Measurements from ENCODE around the gene TACR3. TPM values are rescaled to one million over a fixed set of nuclear protein-coding genes. Genes with fewer than 3 reads are reported as not detected.
"Not testable (repeated sequence)": the region's sequence is repeated elsewhere in the genome, so short reads cannot be mapped to it uniquely, and the experiment has no call there.

The TACR3 gene
- total and polyA plus RNA-seq, 12 donors, result not detected

- Histone ChIP-seq H3K36me3 (no peaks in the 10 kb centered on the region), H3K9me3 (no peaks in the 10 kb centered on the region), H3K4me3 (peak overlapping the region in 3 of 10 donors; percentile 0 to 34 (median 29)), H3K27me3 (peaks cover 0 to 19% (median 13%) of the 10 kb centered on the region in 7 donors), H3K4me1 (peaks cover 0 to 7% (median 0%) of the 10 kb centered on the region in 9 donors), H3K27ac (no peak overlapping the region)
- DNase-seq (no peak), ATAC-seq (no peak)
- intact Hi-C loops (cut with DNase I), result no loop called here
- no peak for TF ChIP-seq CTCF (IDR thresholded peaks at IDR 0.05)
- 2 to 3% methylated on average over 39 of the region's 39 CpGs for WGBS, 2 donors
These were observed 518 bp downstream of the TACR3 start for GRCh38 chr4:103719105-103719829.

GRCh38 chr4:103692615-103693014, 27.2 kb downstream of the TACR3 start:
- DNase-seq, result no peak
- intact Hi-C loops (cut with DNase I), result no loop called here
- H3K4me3 ChIP-seq, result no peak overlapping the region
- peaks cover 0 to 10% (median 0%) of the 10 kb centered on the region in 11 donors for H3K9me3 ChIP-seq
- no peaks in the 10 kb centered on the region for H3K27me3 ChIP-seq
- no peaks in the 10 kb centered on the region for H3K4me1 ChIP-seq
- H3K27ac ChIP-seq, result no peak overlapping the region
- H3K36me3 ChIP-seq, result no peaks in the 10 kb centered on the region
- no peak for ATAC-seq
- no peak for TF ChIP-seq CTCF (IDR thresholded peaks at IDR 0.05)

- intact Hi-C loops (cut with DNase I), result no loop called here
- no peak for TF ChIP-seq CTCF (IDR thresholded peaks at IDR 0.05)
- peaks cover 0 to 34% (median 6%) of the 10 kb centered on the region in 11 donors for H3K9me3 ChIP-seq
- ATAC-seq (no peak), DNase-seq (no peak)
- no peak overlapping the region for H3K4me3 ChIP-seq
- H3K4me1 ChIP-seq, result no peaks in the 10 kb centered on the region
- no peaks in the 10 kb centered on the region for H3K36me3 ChIP-seq
- WGBS, 2 donors, result 79 to 80% methylated on average over 2 of the region's 2 CpGs
- H3K27me3 ChIP-seq, result no peaks in the 10 kb centered on the region
- no peak overlapping the region for H3K27ac ChIP-seq
These were observed 45.8 kb downstream of the TACR3 start for GRCh38 chr4:103673983-103674382.

DNA sequence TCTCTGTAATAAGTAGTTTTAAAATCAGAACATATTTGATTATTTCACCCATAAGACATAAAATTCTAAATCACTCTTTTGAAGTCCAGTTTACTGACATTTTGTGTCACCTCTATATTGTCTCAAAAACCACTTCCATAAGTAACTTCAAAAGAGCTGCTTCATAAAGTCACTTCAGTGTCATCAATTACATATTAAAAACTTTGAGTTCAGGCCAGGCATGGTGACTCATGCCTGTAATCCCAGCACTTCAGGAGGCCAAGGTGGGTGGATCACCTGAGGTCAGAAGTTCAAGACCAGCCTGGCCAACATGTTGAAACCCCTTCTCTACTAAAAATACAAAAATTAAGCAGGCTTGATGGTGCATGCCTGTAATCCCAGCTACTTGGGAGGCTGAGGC, 53.0 kb downstream of the TACR3 start:
- H3K27ac ChIP-seq; H3K27me3 ChIP-seq; H3K9me3 ChIP-seq; H3K4me1 ChIP-seq; ATAC-seq; H3K36me3 ChIP-seq; intact Hi-C loops (cut with DNase I); DNase-seq; H3K4me3 ChIP-seq: not testable (repeated sequence)

GRCh38 chr4:103664436-103665075, 55.2 kb downstream of the TACR3 start:
- no peak overlapping the region for H3K4me3 ChIP-seq
- H3K9me3 ChIP-seq, result peaks cover 0 to 9% (median 0%) of the 10 kb centered on the region in 11 donors
- no peak overlapping the region for H3K27ac ChIP-seq
- H3K36me3 ChIP-seq, result no peaks in the 10 kb centered on the region
- H3K27me3 ChIP-seq, result no peaks in the 10 kb centered on the region
- DNase-seq (no peak), ATAC-seq (no peak)
- 61 to 68% methylated on average over 2 of the region's 2 CpGs for WGBS, 2 donors
- no peak for TF ChIP-seq CTCF (IDR thresholded peaks at IDR 0.05)
- intact Hi-C loops (cut with DNase I), result no loop called here
- H3K4me1 ChIP-seq, result no peaks in the 10 kb centered on the region

Data from heart right ventricle (tissue), 16 donors.